Liver (tissue), 3 donors: ENCODE results near the gene IFNAR2.

Experiments used
- EGR1 ChIP-seq, 2 donors: IDR thresholded peaks; 2 replicates each; pipeline ENCODE4 v1.6.1; 2016 to 2018; ENCODE audit warnings: antibody characterized with exemption in 2 of 2, low read depth in 2 of 2
- GABPA ChIP-seq, 2 donors: IDR thresholded peaks in 1 of 2; conservative IDR thresholded peaks in 1 of 2; 2 replicates each; pipeline ENCODE4 v1.6.1; 2016; ENCODE audit warnings: antibody characterized with exemption in 2 of 2, mild to moderate bottlenecking in 1 of 2, moderate library complexity in 1 of 2
- JUND ChIP-seq, 2 donors: IDR thresholded peaks; 2 replicates each; pipeline ENCODE4 v1.6.1; 2016; ENCODE audit warnings: antibody characterized with exemption in 2 of 2
- RAD21 ChIP-seq, 2 donors: IDR thresholded peaks; 2 replicates each; pipeline ENCODE4 v1.6.1; 2016; ENCODE audit warnings: antibody characterized with exemption in 2 of 2, mild to moderate bottlenecking in 2 of 2
- SP1 ChIP-seq: IDR thresholded peaks from 2 replicates; pipeline ENCODE4 v1.6.1; 2018; ENCODE audit warnings: antibody characterized with exemption, mild to moderate bottlenecking
- TAF1 ChIP-seq: conservative IDR thresholded peaks from 2 replicates; pipeline ENCODE4 v1.6.1; 2016; ENCODE audit warnings: antibody characterized with exemption, mild to moderate bottlenecking
- TF ChIP-seq, protein P1 (sequence below): IDR thresholded peaks from 2 replicates; pipeline ENCODE4 v1.6.1; 2016; ENCODE audit warnings: antibody characterized with exemption
- TF ChIP-seq, protein P2 (sequence below): IDR thresholded peaks from 2 replicates; pipeline ENCODE4 v1.6.1; 2016; ENCODE audit warnings: antibody characterized with exemption
- TF ChIP-seq, protein P3 (sequence below): fragments of 150-350 bp; IDR thresholded peaks from 2 replicates; pipeline ENCODE4 v1.5.1; 2017; ENCODE audit warnings: improper control_type of control experiment, low read depth, low read length; ENCODE audit not compliant: missing input control
- TF ChIP-seq, protein P4 (sequence below): IDR thresholded peaks from 2 replicates; pipeline ENCODE4 v1.6.1; 2016; ENCODE audit warnings: antibody characterized with exemption
- donor health status: healthy.
- donor health status: healthy.

DNA sequence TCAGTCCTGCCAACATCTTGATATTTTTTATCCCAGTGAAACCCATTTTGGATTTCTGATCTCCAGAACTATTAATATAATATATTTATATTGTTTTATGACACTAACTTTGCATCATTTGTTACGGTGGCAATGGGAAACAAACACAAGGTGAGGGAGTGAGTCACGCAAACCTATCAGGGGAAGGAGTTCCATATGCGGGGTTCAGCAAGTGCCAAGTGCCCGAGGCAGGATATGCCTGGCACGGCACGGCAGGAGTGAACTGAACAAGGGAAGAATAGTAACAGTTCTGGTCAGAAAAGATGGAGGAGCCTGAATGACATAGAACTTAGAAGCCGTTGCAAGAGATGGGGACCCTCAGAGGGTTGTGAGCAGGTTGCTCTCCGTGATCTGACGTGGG lies 28.7 kb downstream of the IFNAR2 start:
- TF ChIP-seq, protein P1, sequence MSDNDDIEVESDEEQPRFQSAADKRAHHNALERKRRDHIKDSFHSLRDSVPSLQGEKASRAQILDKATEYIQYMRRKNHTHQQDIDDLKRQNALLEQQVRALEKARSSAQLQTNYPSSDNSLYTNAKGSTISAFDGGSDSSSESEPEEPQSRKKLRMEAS = no peak
- TF ChIP-seq TAF1 = no peak
- TF ChIP-seq SP1 = no peak
- TF ChIP-seq, protein P2, sequence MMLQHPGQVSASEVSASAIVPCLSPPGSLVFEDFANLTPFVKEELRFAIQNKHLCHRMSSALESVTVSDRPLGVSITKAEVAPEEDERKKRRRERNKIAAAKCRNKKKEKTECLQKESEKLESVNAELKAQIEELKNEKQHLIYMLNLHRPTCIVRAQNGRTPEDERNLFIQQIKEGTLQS = no peak
- TF ChIP-seq, protein P3, sequence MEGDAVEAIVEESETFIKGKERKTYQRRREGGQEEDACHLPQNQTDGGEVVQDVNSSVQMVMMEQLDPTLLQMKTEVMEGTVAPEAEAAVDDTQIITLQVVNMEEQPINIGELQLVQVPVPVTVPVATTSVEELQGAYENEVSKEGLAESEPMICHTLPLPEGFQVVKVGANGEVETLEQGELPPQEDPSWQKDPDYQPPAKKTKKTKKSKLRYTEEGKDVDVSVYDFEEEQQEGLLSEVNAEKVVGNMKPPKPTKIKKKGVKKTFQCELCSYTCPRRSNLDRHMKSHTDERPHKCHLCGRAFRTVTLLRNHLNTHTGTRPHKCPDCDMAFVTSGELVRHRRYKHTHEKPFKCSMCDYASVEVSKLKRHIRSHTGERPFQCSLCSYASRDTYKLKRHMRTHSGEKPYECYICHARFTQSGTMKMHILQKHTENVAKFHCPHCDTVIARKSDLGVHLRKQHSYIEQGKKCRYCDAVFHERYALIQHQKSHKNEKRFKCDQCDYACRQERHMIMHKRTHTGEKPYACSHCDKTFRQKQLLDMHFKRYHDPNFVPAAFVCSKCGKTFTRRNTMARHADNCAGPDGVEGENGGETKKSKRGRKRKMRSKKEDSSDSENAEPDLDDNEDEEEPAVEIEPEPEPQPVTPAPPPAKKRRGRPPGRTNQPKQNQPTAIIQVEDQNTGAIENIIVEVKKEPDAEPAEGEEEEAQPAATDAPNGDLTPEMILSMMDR = no peak
- TF ChIP-seq JUND (IDR thresholded peaks at IDR 0.05) = no peak
- no peak for TF ChIP-seq GABPA (IDR thresholded peaks at IDR 0.05 in 1 of 2, conservative IDR thresholded peaks at IDR 0.05 in 1 of 2)
- TF ChIP-seq, protein P4, sequence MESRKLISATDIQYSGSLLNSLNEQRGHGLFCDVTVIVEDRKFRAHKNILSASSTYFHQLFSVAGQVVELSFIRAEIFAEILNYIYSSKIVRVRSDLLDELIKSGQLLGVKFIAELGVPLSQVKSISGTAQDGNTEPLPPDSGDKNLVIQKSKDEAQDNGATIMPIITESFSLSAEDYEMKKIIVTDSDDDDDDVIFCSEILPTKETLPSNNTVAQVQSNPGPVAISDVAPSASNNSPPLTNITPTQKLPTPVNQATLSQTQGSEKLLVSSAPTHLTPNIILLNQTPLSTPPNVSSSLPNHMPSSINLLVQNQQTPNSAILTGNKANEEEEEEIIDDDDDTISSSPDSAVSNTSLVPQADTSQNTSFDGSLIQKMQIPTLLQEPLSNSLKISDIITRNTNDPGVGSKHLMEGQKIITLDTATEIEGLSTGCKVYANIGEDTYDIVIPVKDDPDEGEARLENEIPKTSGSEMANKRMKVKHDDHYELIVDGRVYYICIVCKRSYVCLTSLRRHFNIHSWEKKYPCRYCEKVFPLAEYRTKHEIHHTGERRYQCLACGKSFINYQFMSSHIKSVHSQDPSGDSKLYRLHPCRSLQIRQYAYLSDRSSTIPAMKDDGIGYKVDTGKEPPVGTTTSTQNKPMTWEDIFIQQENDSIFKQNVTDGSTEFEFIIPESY = no peak
- TF ChIP-seq RAD21 (IDR thresholded peaks at IDR 0.05) = no peak
- TF ChIP-seq EGR1 (IDR thresholded peaks at IDR 0.05; ENCODE audit: low read depth in 2 of 2) = no peak
